Colonic mucosa (tissue), 4 donors: ENCODE measurements around the gene RAMP3. TPM values are rescaled to one million over a fixed set of nuclear protein-coding genes. Genes with fewer than 3 reads are reported as not detected.

Experiments used
- DNase-seq: peaks from one replicate; pipeline ENCODE4 v3.0.0-alpha.2; 2020
- H3K27ac ChIP-seq: fragments of 200-600 bp; one replicate; pipeline ENCODE4 v1.8.0; 2021
- H3K27me3 ChIP-seq: fragments of 200-600 bp; one replicate; pipeline ENCODE4 v1.8.0; 2021
- H3K36me3 ChIP-seq: fragments of 200-600 bp; one replicate; pipeline ENCODE4 v1.8.0; 2021
- H3K4me1 ChIP-seq: fragments of 200-600 bp; one replicate; pipeline ENCODE4 v1.8.0; 2021; ENCODE audit warnings: mild to moderate bottlenecking
- H3K4me3 ChIP-seq: fragments of 200-600 bp; one replicate; pipeline ENCODE4 v1.8.0; 2021
- H3K9ac ChIP-seq, 2 donors: one replicate each; pipeline ENCODE4 v1.7.0; 2013; ENCODE audit warnings: control low read depth in 2 of 2, low read depth in 2 of 2, low read length in 2 of 2
- H3K9me3 ChIP-seq: fragments of 200-600 bp; one replicate; pipeline ENCODE4 v1.8.0; 2021
- intact Hi-C: fragments of 100-400 bp; cut with DNase I; formaldehyde crosslinking; loops from one replicate; pipeline ENCODE4 v1.14.1; 2022
- total RNA-seq, 2 donors: library from RNA; stranded (reverse); fragmentation: NEBNext Ultra II Directional in 1 of 2; extraction: Animal tissue kit (Norgen Biotek cat#: 25700) in 1 of 2; gene quantifications; one replicate each; pipeline ENCODE4 v1.2.1, GENCODE V29; 2021
- TF ChIP-seq, protein P1 (sequence below): fragments of 200-600 bp; IDR thresholded peaks from one replicate; pipeline ENCODE4 v1.8.0; 2022; ENCODE audit warnings: antibody characterized with exemption, mild to moderate bottlenecking
- donor health status: healthy.
- donor health status: DM: no; HTN: no; CAD: no.
- donor health status: DM: no; HTN: no; CAD: no.

The RAMP3 gene
- total RNA-seq, 2 donors from 2014 or later, result 7.2 to 8.5 TPM

DNA sequence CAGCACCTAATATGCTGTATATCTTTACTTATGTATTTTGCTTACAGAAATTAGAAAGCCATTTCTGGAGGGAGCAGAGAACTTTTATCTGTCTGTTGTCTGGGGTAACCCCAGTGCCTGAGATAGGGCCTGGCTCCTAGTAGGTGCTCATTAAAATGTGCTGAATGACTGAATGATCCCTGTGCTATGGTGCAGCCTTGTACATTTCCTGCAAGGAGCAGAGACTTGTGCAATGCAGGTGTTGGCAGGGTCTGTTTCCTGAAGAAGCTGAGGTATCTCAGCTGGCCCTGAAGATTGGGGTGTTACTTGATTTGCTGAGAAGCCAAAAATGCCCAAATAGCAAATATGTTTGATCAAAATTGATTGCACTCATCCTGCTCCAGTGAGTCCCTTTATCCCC lies 65.5 kb downstream of the RAMP3 start:
- Histone ChIP-seq H3K36me3 (no peaks in the 10 kb centered on the region), H3K9ac (no peak overlapping the region), H3K4me3 (no peak overlapping the region), H3K4me1 (no peaks in the 10 kb centered on the region), H3K27ac (no peak overlapping the region), H3K27me3 (no peaks in the 10 kb centered on the region), H3K9me3 (no peaks in the 10 kb centered on the region)
- TF ChIP-seq, protein P1, sequence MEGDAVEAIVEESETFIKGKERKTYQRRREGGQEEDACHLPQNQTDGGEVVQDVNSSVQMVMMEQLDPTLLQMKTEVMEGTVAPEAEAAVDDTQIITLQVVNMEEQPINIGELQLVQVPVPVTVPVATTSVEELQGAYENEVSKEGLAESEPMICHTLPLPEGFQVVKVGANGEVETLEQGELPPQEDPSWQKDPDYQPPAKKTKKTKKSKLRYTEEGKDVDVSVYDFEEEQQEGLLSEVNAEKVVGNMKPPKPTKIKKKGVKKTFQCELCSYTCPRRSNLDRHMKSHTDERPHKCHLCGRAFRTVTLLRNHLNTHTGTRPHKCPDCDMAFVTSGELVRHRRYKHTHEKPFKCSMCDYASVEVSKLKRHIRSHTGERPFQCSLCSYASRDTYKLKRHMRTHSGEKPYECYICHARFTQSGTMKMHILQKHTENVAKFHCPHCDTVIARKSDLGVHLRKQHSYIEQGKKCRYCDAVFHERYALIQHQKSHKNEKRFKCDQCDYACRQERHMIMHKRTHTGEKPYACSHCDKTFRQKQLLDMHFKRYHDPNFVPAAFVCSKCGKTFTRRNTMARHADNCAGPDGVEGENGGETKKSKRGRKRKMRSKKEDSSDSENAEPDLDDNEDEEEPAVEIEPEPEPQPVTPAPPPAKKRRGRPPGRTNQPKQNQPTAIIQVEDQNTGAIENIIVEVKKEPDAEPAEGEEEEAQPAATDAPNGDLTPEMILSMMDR, result no peak
- DNase-seq, result no peak
- intact Hi-C loops, result no loop called here

DNA sequence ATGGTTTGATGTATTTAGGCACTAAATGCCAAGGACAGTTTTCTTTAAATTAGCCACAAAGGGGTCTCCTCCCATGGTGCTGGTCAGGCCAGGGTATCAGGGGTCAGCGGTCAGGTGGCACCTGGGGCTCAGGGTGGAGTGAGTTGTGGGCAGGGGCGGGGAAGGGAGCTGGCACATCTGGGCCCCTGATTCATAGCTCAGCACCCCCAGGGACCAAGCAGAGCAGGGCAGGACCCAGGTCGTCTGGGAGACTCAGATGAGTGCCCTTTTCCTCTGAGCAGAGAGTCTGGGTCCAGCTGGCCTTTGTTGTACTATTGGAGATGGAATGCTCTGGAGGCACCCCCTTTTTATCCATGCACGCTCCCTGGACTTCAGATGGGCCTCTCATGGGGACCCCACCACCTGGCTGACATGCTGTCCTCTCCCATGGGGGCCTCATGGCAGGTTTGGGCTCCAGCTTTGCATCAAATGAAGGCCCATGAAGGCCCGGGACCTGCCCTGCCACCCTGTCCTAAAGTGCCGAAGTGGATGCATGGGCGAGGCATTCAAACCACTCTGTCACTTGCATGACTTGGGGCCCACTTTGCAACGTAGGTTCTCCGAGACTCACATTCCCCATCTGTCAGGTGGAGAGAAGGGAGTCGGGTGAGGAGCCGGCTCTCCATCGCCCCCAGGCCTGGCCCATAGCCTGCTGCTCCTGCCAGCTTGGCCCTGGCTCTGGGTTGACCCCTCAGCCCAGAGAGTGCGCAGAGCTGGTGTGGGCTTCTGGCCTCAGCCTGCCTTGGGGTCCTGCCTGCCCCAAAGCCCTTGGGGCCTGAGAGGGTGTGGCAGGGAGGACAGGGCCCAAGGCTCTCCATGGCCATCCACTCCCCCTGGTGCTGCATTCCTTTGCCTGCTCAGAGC lies 66.4 kb downstream of the RAMP3 start:
- Histone ChIP-seq H3K4me1 (no peaks in the 10 kb centered on the region), H3K36me3 (no peaks in the 10 kb centered on the region), H3K9ac (no peak overlapping the region), H3K9me3 (no peaks in the 10 kb centered on the region), H3K27me3 (no peaks in the 10 kb centered on the region), H3K27ac (no peak overlapping the region), H3K4me3 (no peak overlapping the region)
- no peak for DNase-seq
- intact Hi-C loops, result no loop called here
- TF ChIP-seq, protein P1, result no peak

DNA sequence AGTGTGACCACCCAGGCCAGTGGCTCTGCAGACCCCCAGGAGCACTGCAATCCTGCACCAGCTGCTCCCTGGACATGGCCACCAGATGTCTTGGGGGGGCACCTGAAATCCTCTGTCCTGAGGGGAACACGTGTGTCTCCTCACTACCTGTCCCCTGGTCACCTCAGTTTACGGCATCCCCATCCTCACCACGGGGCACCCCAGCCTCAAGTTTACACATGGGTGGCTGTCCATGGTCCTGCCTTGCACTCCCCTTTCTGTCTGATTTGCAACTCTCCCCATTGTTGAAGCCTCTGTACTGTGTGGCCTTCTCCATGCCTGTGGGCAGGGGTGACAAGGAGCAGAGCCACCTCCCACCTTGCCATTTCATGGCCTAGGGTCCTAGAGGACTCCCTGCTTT lies 67.2 kb downstream of the RAMP3 start:
- intact Hi-C loops, result no loop called here
- H3K36me3 ChIP-seq, result no peaks in the 10 kb centered on the region
- TF ChIP-seq, protein P1, result no peak
- H3K27ac ChIP-seq, result no peak overlapping the region
- H3K4me1 ChIP-seq, result no peaks in the 10 kb centered on the region
- H3K9me3 ChIP-seq, result no peaks in the 10 kb centered on the region
- no peak overlapping the region for H3K9ac ChIP-seq
- no peak for DNase-seq
- H3K4me3 ChIP-seq, result no peak overlapping the region
- no peaks in the 10 kb centered on the region for H3K27me3 ChIP-seq

DNA sequence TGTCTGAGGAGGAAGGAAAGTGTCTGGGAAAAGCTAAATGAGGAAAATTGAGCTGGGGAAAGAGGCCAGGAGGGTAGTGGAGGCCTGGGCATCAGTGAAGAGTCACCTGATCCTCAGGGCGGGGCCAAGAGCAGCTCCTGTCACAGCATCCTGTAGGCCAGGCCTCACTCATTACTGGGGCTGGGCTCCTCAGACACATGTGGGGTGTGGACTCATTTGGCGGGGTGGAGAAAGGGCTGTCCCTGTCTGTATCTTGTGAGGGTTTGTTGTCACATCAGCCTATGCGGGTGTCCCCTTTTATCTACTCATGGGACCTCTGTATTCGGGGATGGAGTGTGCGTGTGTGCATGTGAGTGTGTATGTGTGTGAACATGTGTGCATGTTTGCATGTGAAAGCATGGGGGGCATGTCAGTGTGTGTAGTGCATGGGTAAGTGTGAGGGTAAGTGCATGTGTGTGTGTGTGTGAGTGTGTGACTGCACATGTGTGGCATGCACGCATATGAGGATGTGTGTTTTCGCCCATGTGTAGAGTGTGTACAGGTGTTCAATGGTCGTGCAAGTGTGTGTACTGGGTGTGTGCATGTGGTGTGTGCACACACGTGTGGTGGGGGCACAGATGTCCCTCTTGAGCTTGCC lies 67.8 kb downstream of the RAMP3 start:
- intact Hi-C loops, result no loop called here
- Histone ChIP-seq H3K27me3 (no peaks in the 10 kb centered on the region), H3K4me3 (no peak overlapping the region), H3K36me3 (no peaks in the 10 kb centered on the region), H3K4me1 (no peaks in the 10 kb centered on the region), H3K27ac (no peak overlapping the region), H3K9me3 (no peaks in the 10 kb centered on the region), H3K9ac (no peak overlapping the region)
- TF ChIP-seq, protein P1, result no peak
- no peak for DNase-seq

DNA sequence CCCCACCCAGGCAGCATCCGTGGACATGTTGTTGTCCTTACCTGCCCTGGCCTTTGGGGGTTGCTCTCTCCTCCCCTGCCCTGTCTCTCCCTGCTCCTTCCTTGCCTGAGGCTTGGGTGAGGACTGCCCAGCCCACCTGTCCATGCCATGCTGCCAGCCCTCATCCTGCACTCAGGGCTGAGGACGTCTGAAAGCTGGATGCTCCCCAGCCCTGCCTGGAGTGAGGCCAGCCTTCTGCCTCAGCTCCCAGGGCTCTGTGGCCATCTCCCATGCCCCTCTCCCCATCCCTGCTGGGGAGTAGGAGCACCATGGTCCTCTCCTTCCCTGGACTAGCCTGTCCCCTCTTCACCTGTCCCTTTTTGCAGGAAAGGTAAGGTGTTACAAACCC lies 68.4 kb downstream of the RAMP3 start:
- Histone ChIP-seq H3K27me3 (no peaks in the 10 kb centered on the region), H3K4me3 (no peak overlapping the region), H3K9ac (no peak overlapping the region), H3K4me1 (no peaks in the 10 kb centered on the region), H3K27ac (no peak overlapping the region), H3K9me3 (no peaks in the 10 kb centered on the region), H3K36me3 (no peaks in the 10 kb centered on the region)
- TF ChIP-seq, protein P1, result no peak
- intact Hi-C loops, result no loop called here
- DNase-seq, result no peak
